Measurements from ENCODE around the gene STIM2.
"Not testable (repeated sequence)": the region's sequence is repeated elsewhere in the genome, so short reads cannot be mapped to it uniquely, and the experiment has no call there.

Gene STIM2

GRCh38 chr4:26819478-26820095, 41.1 kb upstream of the STIM2 start:
- POLR2A ChIA-PET, result no interaction called here

GRCh38 chr4:26820346-26820745, 40.3 kb upstream of the STIM2 start:
- DNase-seq (ENCODE audit: extremely low spot score), result no peak
- ChIA-PET CTCF (interaction anchor here (0.6 kb wide), 1 partner anchor 18 kb away, joined by 4 read pairs; no protein-coding TSS in a partner anchor), POLR2A (no interaction called here)
- no peak for TF ChIP-seq NFRKB (IDR thresholded peaks at IDR 0.05)
- TF ChIP-seq ARNT (IDR thresholded peaks at IDR 0.05), result no peak
- TF ChIP-seq TARDBP (IDR thresholded peaks at IDR 0.05), result no peak
- no peak for TF ChIP-seq ZNF384 (IDR thresholded peaks at IDR 0.05)
- no peak for TF ChIP-seq CTBP1 (IDR thresholded peaks at IDR 0.05; ENCODE audit: borderline replicate concordance)
- no peak for TF ChIP-seq FOXA1 (IDR thresholded peaks at IDR 0.05)
- TF ChIP-seq FOXM1 (IDR thresholded peaks at IDR 0.05; ENCODE audit: borderline replicate concordance), result no peak
- no peak for TF ChIP-seq LEF1 (IDR thresholded peaks at IDR 0.05; ENCODE audit: borderline replicate concordance)
- TF ChIP-seq HDGF (IDR thresholded peaks at IDR 0.05; ENCODE audit: borderline replicate concordance), result no peak

More at GRCh38 chr4:26819478-26820095, 41.1 kb upstream of the STIM2 start:
- CTCF ChIA-PET, result no interaction called here
- TF ChIP-seq L3MBTL2 (conservative IDR thresholded peaks at IDR 0.05) (no peak), FOXK2 (IDR thresholded peaks at IDR 0.05) (no peak), SP1 (IDR thresholded peaks at IDR 0.05) (no peak), NFRKB (IDR thresholded peaks at IDR 0.05) (no peak), CTBP1 (IDR thresholded peaks at IDR 0.05; ENCODE audit: borderline replicate concordance) (no peak), SUZ12 (IDR thresholded peaks at IDR 0.05) (no peak), TARDBP (IDR thresholded peaks at IDR 0.05) (no peak), ELF4 (IDR thresholded peaks at IDR 0.05) (no peak)
- DNase-seq (ENCODE audit: extremely low spot score), result no peak

- no peak for DNase-seq (ENCODE audit: extremely low spot score)
- ChIA-PET POLR2A (no interaction called here), CTCF (no interaction called here)
- TF ChIP-seq HDGF (IDR thresholded peaks at IDR 0.05; ENCODE audit: borderline replicate concordance) (no peak), ZNF384 (IDR thresholded peaks at IDR 0.05) (no peak), FOXA1 (IDR thresholded peaks at IDR 0.05) (no peak), ELF4 (IDR thresholded peaks at IDR 0.05) (no peak), SP1 (IDR thresholded peaks at IDR 0.05) (no peak), CTBP1 (IDR thresholded peaks at IDR 0.05; ENCODE audit: borderline replicate concordance) (no peak), SUZ12 (IDR thresholded peaks at IDR 0.05) (no peak), NFRKB (IDR thresholded peaks at IDR 0.05) (no peak), FOXK2 (IDR thresholded peaks at IDR 0.05) (no peak), FOXM1 (IDR thresholded peaks at IDR 0.05; ENCODE audit: borderline replicate concordance) (no peak), LEF1 (IDR thresholded peaks at IDR 0.05; ENCODE audit: borderline replicate concordance) (no peak), L3MBTL2 (conservative IDR thresholded peaks at IDR 0.05) (no peak), BHLHE40 (IDR thresholded peaks at IDR 0.05; ENCODE audit: borderline replicate concordance) (no peak), ARNT (IDR thresholded peaks at IDR 0.05) (no peak), TARDBP (IDR thresholded peaks at IDR 0.05) (no peak)
- TF ChIP-seq, protein P1, sequence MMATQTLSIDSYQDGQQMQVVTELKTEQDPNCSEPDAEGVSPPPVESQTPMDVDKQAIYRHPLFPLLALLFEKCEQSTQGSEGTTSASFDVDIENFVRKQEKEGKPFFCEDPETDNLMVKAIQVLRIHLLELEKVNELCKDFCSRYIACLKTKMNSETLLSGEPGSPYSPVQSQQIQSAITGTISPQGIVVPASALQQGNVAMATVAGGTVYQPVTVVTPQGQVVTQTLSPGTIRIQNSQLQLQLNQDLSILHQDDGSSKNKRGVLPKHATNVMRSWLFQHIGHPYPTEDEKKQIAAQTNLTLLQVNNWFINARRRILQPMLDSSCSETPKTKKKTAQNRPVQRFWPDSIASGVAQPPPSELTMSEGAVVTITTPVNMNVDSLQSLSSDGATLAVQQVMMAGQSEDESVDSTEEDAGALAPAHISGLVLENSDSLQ (IDR thresholded peaks at IDR 0.05), result no peak
Measured at GRCh38 chr4:26821031-26821430, 39.6 kb upstream of the STIM2 start.

GRCh38 chr4:26821677-26822503, 38.8 kb upstream of the STIM2 start:
- POLR2A ChIA-PET, result no interaction called here
- DNase-seq (ENCODE audit: extremely low spot score), result no peak
- TF ChIP-seq L3MBTL2 (conservative IDR thresholded peaks at IDR 0.05), result no peak
- TF ChIP-seq LEF1 (IDR thresholded peaks at IDR 0.05; ENCODE audit: borderline replicate concordance), result no peak
- no peak for TF ChIP-seq ZNF384 (IDR thresholded peaks at IDR 0.05)
- TF ChIP-seq BHLHE40 (IDR thresholded peaks at IDR 0.05; ENCODE audit: borderline replicate concordance), result no peak
- no peak for TF ChIP-seq TARDBP (IDR thresholded peaks at IDR 0.05)
- TF ChIP-seq FOXM1 (IDR thresholded peaks at IDR 0.05; ENCODE audit: borderline replicate concordance), result no peak
- TF ChIP-seq ELF4 (IDR thresholded peaks at IDR 0.05), result no peak
- TF ChIP-seq, protein P1 (IDR thresholded peaks at IDR 0.05), result no peak
- no peak for TF ChIP-seq ARNT (IDR thresholded peaks at IDR 0.05)
- TF ChIP-seq NFRKB (IDR thresholded peaks at IDR 0.05), result no peak
- TF ChIP-seq SP1 (IDR thresholded peaks at IDR 0.05), result no peak
- no peak for TF ChIP-seq FOXK2 (IDR thresholded peaks at IDR 0.05)
- TF ChIP-seq HDGF (IDR thresholded peaks at IDR 0.05; ENCODE audit: borderline replicate concordance), result no peak
- TF ChIP-seq SUZ12 (IDR thresholded peaks at IDR 0.05), result no peak
- no peak for TF ChIP-seq CTBP1 (IDR thresholded peaks at IDR 0.05; ENCODE audit: borderline replicate concordance)
- no peak for TF ChIP-seq FOXA1 (IDR thresholded peaks at IDR 0.05)
- CTCF ChIA-PET, result no interaction called here

GRCh38 chr4:26822546-26822945, 38.1 kb upstream of the STIM2 start:
- ChIA-PET CTCF (no interaction called here), POLR2A (no interaction called here)
- no peak for TF ChIP-seq SUZ12 (IDR thresholded peaks at IDR 0.05)
- no peak for TF ChIP-seq HDGF (IDR thresholded peaks at IDR 0.05; ENCODE audit: borderline replicate concordance)
- no peak for TF ChIP-seq FOXA1 (IDR thresholded peaks at IDR 0.05)
- no peak for TF ChIP-seq CTBP1 (IDR thresholded peaks at IDR 0.05; ENCODE audit: borderline replicate concordance)
- no peak for TF ChIP-seq LEF1 (IDR thresholded peaks at IDR 0.05; ENCODE audit: borderline replicate concordance)
- no peak for TF ChIP-seq NFRKB (IDR thresholded peaks at IDR 0.05)
- TF ChIP-seq, protein P1 (IDR thresholded peaks at IDR 0.05), result no peak
- no peak for TF ChIP-seq TARDBP (IDR thresholded peaks at IDR 0.05)
- no peak for TF ChIP-seq L3MBTL2 (conservative IDR thresholded peaks at IDR 0.05)
- no peak for TF ChIP-seq FOXM1 (IDR thresholded peaks at IDR 0.05; ENCODE audit: borderline replicate concordance)
- no peak for TF ChIP-seq SP1 (IDR thresholded peaks at IDR 0.05)
- TF ChIP-seq ARNT (IDR thresholded peaks at IDR 0.05), result no peak
- TF ChIP-seq FOXK2 (IDR thresholded peaks at IDR 0.05), result no peak
- TF ChIP-seq ZNF384 (IDR thresholded peaks at IDR 0.05), result no peak
- TF ChIP-seq BHLHE40 (IDR thresholded peaks at IDR 0.05; ENCODE audit: borderline replicate concordance), result no peak
- TF ChIP-seq ELF4 (IDR thresholded peaks at IDR 0.05), result no peak
- no peak for DNase-seq (ENCODE audit: extremely low spot score)

DNA sequence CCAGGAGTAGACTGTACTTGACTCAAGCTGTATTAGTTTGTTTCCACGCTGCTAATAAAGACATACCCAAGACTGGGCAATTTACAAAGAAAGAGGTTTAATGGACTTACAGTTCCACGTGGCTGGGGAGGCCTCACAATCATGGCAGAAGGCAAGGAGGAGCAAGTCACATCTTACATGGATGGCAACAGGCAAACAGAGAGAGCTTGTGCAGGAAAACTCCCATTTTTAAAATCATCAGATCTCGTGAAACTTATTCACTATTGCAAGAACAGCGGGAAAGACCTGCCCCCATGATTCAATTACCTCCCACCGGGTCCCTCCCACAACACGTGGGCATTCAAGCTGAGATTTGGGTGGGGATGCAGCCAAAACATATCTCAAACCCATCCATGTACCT, 37.7 kb upstream of the STIM2 start:
- CTCF ChIA-PET; POLR2A ChIA-PET; DNase-seq (ENCODE audit: extremely low spot score): not testable (repeated sequence)
